HG03571 (cell line): ENCODE results near the gene CFAP74.
A peak's percentile ranks its signal among the peaks of the same experiment; 100 is the strongest.

Experiments
- ATAC-seq: cut with Tn5 transposase; IDR thresholded peaks from one replicate; pipeline ENCODE4 v1.9.1; 2021; ENCODE audit not compliant: unreplicated experiment

Gene CFAP74

GRCh38 chr1:1918901-1919303 lies 84.7 kb downstream of the CFAP74 start, which contains the start of gene TMEM52:
Gene TMEM52 (minus strand): TSS chr1:1919279. CDS start chr1:1919265, 14 bp downstream.
- peak; percentile 15 for ATAC-seq

GRCh38 chr1:1917995-1918900 lies 85.3 kb downstream of the CFAP74 start:
- ATAC-seq = no peak

GRCh38 chr1:1917304-1917976 lies 86.1 kb downstream of the CFAP74 start:
- ATAC-seq = no peak

GRCh38 chr1:1916851-1917251 lies 86.7 kb downstream of the CFAP74 start:
- no peak for ATAC-seq

GRCh38 chr1:1915911-1916840 lies 87.4 kb downstream of the CFAP74 start:
- no peak for ATAC-seq

- ATAC-seq = no peak
These were observed 88.5 kb downstream of the CFAP74 start, which contains the start of gene CALML6 for GRCh38 chr1:1914971-1915692. Gene CALML6 (plus strand): TSS chr1:1915260. CDS start chr1:1915281, 21 bp downstream.

- ATAC-seq = no peak
These were observed 89.2 kb downstream of the CFAP74 start for GRCh38 chr1:1914101-1914970.

GRCh38 chr1:1911350-1912041 lies 92.1 kb downstream of the CFAP74 start:
- no peak for ATAC-seq

- ATAC-seq = no peak
These were observed 92.8 kb downstream of the CFAP74 start for GRCh38 chr1:1910651-1911331.

GRCh38 chr1:1910033-1910465 lies 93.5 kb downstream of the CFAP74 start:
- no peak for ATAC-seq

GRCh38 chr1:1908506-1908791 lies 95.1 kb downstream of the CFAP74 start:
- no peak for ATAC-seq

- ATAC-seq = no peak
These were observed 96.4 kb downstream of the CFAP74 start for GRCh38 chr1:1907098-1907736.

- ATAC-seq = no peak
These were observed 97.1 kb downstream of the CFAP74 start for GRCh38 chr1:1906185-1907097.

GRCh38 chr1:1903224-1903623 lies 100.4 kb downstream of the CFAP74 start:
- no peak for ATAC-seq

GRCh38 chr1:1901641-1902294 lies 101.8 kb downstream of the CFAP74 start:
- ATAC-seq = no peak
